GM12872 (cell line): ENCODE measurements around the gene BABAM2.

Source experiments
- CTCF ChIP-seq: IDR thresholded peaks from 3 replicates; pipeline ENCODE4 v1.5.1; 2011; ENCODE audit warnings: low read depth, mild to moderate bottlenecking, low read length, moderate library complexity; ENCODE audit not compliant: insufficient read depth

The BABAM2 gene

GRCh38 chr2:28367667-28368356, 477.3 kb downstream of the BABAM2 start:
- TF ChIP-seq CTCF, result no peak

- TF ChIP-seq CTCF, result no peak
Measured at GRCh38 chr2:28368357-28368798, 477.8 kb downstream of the BABAM2 start.

GRCh38 chr2:28369358-28369757, 478.8 kb downstream of the BABAM2 start:
- TF ChIP-seq CTCF, result no peak

- TF ChIP-seq CTCF, result no peak
Measured at GRCh38 chr2:28370354-28370753, 479.8 kb downstream of the BABAM2 start.

- TF ChIP-seq CTCF, result no peak
Measured at GRCh38 chr2:28373854-28374253, 483.3 kb downstream of the BABAM2 start.

GRCh38 chr2:28374331-28374730, 483.8 kb downstream of the BABAM2 start:
- TF ChIP-seq CTCF, result no peak

- TF ChIP-seq CTCF, result no peak
Measured at GRCh38 chr2:28375236-28375635, 484.7 kb downstream of the BABAM2 start.
